ENCODE measurements around the gene ASAP3. TPM values are rescaled to one million over a fixed set of nuclear protein-coding genes. Genes with fewer than 3 reads are reported as not detected.

Gene ASAP3
- total RNA-seq, 1 experiment from 2014 or later = 17.9 TPM

GRCh38 chr1:23524716-23525401 is 40.9 kb upstream of the ASAP3 start:
- no TSS peak for BruUV-seq (replicated peaks)
- TF ChIP-seq SIN3A (IDR thresholded peaks at IDR 0.05; ENCODE audit: borderline replicate concordance, insufficient read depth, low read depth, low read length) (no peak), CTCF (IDR thresholded peaks at IDR 0.05) (no peak)
- peaks cover 24% of the 10 kb centered on the region for H3K4me1 ChIP-seq (ENCODE audit: control insufficient read depth, insufficient read depth, low read length)
- H3K9me3 ChIP-seq (ENCODE audit: control insufficient read depth, insufficient read depth, low read depth, low read length) = no peaks in the 10 kb centered on the region
- H3K4me3 ChIP-seq (ENCODE audit: low read depth in 2 of 2, low read length in 2 of 2) = no peak overlapping the region
- no peaks in the 10 kb centered on the region for H3K27me3 ChIP-seq (ENCODE audit: control insufficient read depth, insufficient read depth, low read length)
- in situ Hi-C loops (cut with HindIII; ENCODE audit: low pct_unique_long_range_greater_than_20kb, low sequenced_read_pairs) = no loop called here
- H3K27ac ChIP-seq (ENCODE audit: low read length) = no peak overlapping the region
- H3K36me3 ChIP-seq (ENCODE audit: control insufficient read depth, insufficient read depth, low read length) = peaks cover under 1% of the 10 kb centered on the region; the same call in 1 of the 2 replicates
- DNase-seq (ENCODE audit: low read depth, low spot score) (no peak), ATAC-seq (no peak)
- ChIA-PET CTCF (interaction anchor here (1.0 kb wide), 1 partner anchor 28 kb away, joined by 3 read pairs; no protein-coding TSS in a partner anchor), POLR2A (no interaction called here)
- intact Hi-C loops (cut with micrococcal nuclease; ENCODE audit: unreplicated experiment) = no loop called here

- CTCF ChIA-PET = interaction anchor here (1.0 kb wide), 1 partner anchor 27 kb away, joined by 3 read pairs; no protein-coding TSS in a partner anchor
- Histone ChIP-seq H3K27ac (ENCODE audit: low read length) (no peak overlapping the region), H3K36me3 (ENCODE audit: control insufficient read depth, insufficient read depth, low read length) (no peaks in the 10 kb centered on the region), H3K27me3 (ENCODE audit: control insufficient read depth, insufficient read depth, low read length) (no peaks in the 10 kb centered on the region), H3K4me1 (ENCODE audit: control insufficient read depth, insufficient read depth, low read length) (peaks cover 17% of the 10 kb centered on the region), H3K4me3 (ENCODE audit: low read depth in 2 of 2, low read length in 2 of 2) (no peak overlapping the region), H3K9me3 (ENCODE audit: control insufficient read depth, insufficient read depth, low read depth, low read length) (no peaks in the 10 kb centered on the region)
- ATAC-seq (no peak), DNase-seq (ENCODE audit: low read depth, low spot score) (no peak)
- POLR2A ChIA-PET = no interaction called here
- TF ChIP-seq REST (IDR thresholded peaks at IDR 0.05; ENCODE audit: insufficient read depth in 1 of 2, low read depth in 2 of 2, low read length in 1 of 2) = no peak
- no peak for TF ChIP-seq CTCF (IDR thresholded peaks at IDR 0.05)
- no peak for TF ChIP-seq SIN3A (IDR thresholded peaks at IDR 0.05; ENCODE audit: borderline replicate concordance, insufficient read depth, low read depth, low read length)
- TF ChIP-seq TCF7L2 (IDR thresholded peaks at IDR 0.05; ENCODE audit: low read depth, low read length) = no peak
- no peak for TF ChIP-seq POLR2AphosphoS5 (IDR thresholded peaks at IDR 0.05; ENCODE audit: low read depth, low read length)
- BruUV-seq (replicated peaks) = no TSS peak
- intact Hi-C loops (cut with micrococcal nuclease; ENCODE audit: unreplicated experiment) = no loop called here
- in situ Hi-C loops (cut with HindIII; ENCODE audit: low pct_unique_long_range_greater_than_20kb, low sequenced_read_pairs) = no loop called here
These were observed 40.2 kb upstream of the ASAP3 start for GRCh38 chr1:23524163-23524562.

Measured in Panc1 (cell line).